Activated CD8-positive, alpha-beta memory T cell treated with anti-CD3 and anti-CD28 coated beads, Interleukin-2, amount 50 U/mL, for 48 hours (primary cell): Measurements from ENCODE around the gene DNAH8.

ENCODE experiments used
- DNase-seq: peaks from one replicate; pipeline ENCODE4 v3.0.0-alpha.2; 2020

The DNAH8 gene

GRCh38 chr6:39057251-39058155 is 342.4 kb downstream of the DNAH8 start:
- DNase-seq, result no peak

GRCh38 chr6:39058471-39059147 is 343.5 kb downstream of the DNAH8 start:
- no peak for DNase-seq

- no peak for DNase-seq
These were observed 344.6 kb downstream of the DNAH8 start for GRCh38 chr6:39059496-39060310.

GRCh38 chr6:39060467-39061160 is 345.5 kb downstream of the DNAH8 start:
- DNase-seq, result no peak

GRCh38 chr6:39061182-39061581 is 346.1 kb downstream of the DNAH8 start:
- DNase-seq, result no peak

- no peak for DNase-seq
These were observed 346.5 kb downstream of the DNAH8 start for GRCh38 chr6:39061588-39061987.

- no peak for DNase-seq
These were observed 347.1 kb downstream of the DNAH8 start for GRCh38 chr6:39062014-39062740.

GRCh38 chr6:39063526-39063925 is 348.4 kb downstream of the DNAH8 start:
- no peak for DNase-seq

- DNase-seq, result no peak
These were observed 350.4 kb downstream of the DNAH8 start for GRCh38 chr6:39065561-39065960.

- no peak for DNase-seq
These were observed 353.3 kb downstream of the DNAH8 start for GRCh38 chr6:39068391-39068790.

- DNase-seq, result no peak
These were observed 357.7 kb downstream of the DNAH8 start for GRCh38 chr6:39072830-39073229.

- DNase-seq, result peak; percentile 44
These were observed 358.6 kb downstream of the DNAH8 start for GRCh38 chr6:39073471-39074355.

GRCh38 chr6:39074486-39074885 is 359.4 kb downstream of the DNAH8 start:
- DNase-seq, result no peak

GRCh38 chr6:39075010-39075686 is 360.0 kb downstream of the DNAH8 start:
- DNase-seq, result no peak

GRCh38 chr6:39075807-39076622 is 360.9 kb downstream of the DNAH8 start:
- no peak for DNase-seq

GRCh38 chr6:39076623-39077535 is 361.8 kb downstream of the DNAH8 start:
- DNase-seq, result no peak

- DNase-seq, result no peak
These were observed 362.9 kb downstream of the DNAH8 start for GRCh38 chr6:39077882-39078594.

GRCh38 chr6:39078695-39079094 is 363.6 kb downstream of the DNAH8 start:
- DNase-seq, result peak; percentile 44
